ENCODE data around the gene ZNF626.
"Not testable (repeated sequence)": the region's sequence is repeated elsewhere in the genome, so short reads cannot be mapped to it uniquely, and the experiment has no call there.

Gene ZNF626

DNA sequence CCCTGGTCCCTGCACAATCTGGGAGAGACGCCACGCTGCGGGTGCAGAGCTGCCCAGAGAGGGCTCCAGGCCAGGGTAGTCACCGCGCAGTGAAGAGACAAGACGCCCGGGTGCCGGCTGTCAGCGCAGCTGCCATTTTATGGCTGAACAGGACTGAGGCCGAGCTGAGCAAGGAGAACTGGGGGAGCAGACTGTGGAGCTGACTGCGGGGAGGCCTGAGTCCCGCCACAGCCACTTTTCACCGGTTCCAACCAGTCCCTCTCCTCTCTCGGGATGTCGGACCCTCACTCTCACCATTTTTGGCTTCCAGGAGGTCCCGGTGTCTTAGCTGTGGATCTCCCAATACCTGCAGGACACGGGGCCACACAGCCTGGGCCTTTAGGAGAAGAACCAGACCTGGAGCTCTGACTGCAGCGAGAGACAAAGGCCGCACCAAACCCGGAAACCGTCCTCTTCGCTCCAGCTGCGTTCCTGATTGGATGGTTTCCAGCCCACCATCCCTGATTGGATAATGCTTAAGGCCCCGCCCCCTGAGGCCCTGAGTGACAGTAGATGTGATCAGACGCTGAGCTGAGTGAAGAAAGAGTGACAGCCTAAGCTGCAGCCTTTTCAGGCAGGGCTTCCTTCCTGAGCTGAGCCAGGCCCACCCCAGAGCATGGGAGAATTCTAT is at the start of gene ZNF626:
TSS of gene ZNF626 (minus strand) at position 422 of the 670 bp plus-strand sequence. CDS start at position 297, 125 bp downstream.
- DNase-seq (ENCODE audit: low read depth) = peak; percentile 97

- no peak for DNase-seq (ENCODE audit: low read depth)
Measured at GRCh38 chr19:20669263-20669662, 7.9 kb upstream of the ZNF626 start.

- no peak for DNase-seq (ENCODE audit: low read depth)
Measured at GRCh38 chr19:20667281-20667680, 5.9 kb upstream of the ZNF626 start.

DNA sequence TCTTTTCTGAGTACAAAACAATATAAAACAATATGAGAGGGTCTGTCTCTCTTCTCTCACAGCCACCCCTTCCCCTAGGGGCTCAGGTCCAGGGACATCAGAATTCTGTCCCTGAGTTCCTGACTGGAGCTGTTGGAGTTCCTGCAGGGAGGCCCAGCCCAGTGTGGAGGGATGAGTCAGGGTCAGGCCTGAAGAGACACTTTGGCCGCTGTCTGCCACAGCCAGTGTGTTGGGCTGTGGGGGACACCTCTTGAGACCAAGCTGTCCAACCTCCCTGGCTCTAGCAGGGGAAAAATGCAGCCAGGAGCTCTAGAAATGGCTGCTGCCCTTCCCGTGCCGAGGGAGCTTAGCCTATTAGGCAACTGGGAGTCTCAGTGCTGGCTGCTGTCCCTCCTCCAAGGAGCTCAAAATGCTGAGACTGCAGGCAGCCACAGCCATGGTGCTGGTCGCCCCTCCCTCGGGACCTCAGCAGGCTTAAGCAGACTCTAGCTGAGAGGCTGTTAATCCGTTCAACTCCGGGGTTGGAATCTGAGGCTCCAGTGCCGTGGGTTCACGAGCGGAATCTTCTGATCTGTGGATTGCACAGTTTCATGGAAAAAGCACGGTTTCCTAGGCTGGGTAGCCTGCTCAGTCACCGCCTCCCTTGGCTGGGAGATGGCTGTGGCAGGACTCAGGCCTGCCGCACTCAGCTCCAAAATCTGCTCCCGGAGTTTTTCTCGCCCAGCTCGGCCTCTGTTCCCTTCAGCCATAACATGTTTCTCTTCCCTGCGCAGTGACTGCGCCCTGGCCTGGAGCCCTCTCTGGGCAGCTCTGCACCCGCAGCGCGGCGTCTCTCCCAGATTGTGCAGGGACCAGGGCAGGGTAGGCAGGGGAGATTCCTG is 3.8 kb upstream of the ZNF626 start:
- DNase-seq (ENCODE audit: low read depth) = no peak

DNA sequence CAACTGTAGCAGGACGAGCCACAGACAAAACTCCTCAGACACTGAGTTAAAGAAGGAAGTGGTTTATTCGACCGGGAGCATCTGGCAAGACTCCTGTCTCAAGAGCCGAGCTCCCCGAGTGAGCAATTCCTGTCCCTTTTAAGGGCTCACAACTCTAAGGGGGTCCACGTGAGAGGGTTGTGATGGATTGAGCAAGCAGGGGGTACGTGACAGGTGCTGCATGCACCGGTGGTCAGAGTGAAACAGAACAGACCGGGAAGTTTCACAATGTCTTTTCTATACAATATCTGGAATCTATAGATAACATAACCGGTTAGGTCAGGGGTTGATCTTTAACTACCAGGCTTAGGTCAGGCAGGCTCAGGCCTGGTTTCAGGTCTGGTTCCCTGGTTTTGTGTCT is 3.1 kb upstream of the ZNF626 start:
- not testable (repeated sequence) for DNase-seq (ENCODE audit: low read depth)

- no peak for DNase-seq (ENCODE audit: low read depth)
Measured at GRCh38 chr19:20662421-20663105, 1.2 kb upstream of the ZNF626 start.

GRCh38 chr19:20660473-20661140 is 764 bp downstream of the ZNF626 start:
- DNase-seq (ENCODE audit: low read depth) = peak; percentile 32

DNA sequence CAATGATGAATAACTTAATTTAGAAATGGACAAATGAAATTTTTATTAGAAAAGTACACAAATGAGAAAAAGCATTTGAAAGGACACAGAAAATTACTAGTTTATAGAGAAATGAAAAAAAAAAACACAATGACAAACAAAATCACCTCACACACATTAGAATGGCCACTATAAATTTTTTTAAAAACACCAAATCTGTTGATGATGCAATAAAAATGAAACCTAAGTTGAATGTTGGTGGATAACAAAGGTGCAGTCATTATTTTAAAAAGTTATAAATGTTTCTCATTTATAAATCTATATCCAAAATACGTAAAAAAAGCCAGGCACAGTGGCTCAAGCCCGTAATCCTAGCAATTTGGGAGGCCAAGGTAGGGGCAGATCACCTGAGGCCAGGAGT is 20.8 kb downstream of the ZNF626 start:
- no peak for DNase-seq (ENCODE audit: low read depth)

DNA sequence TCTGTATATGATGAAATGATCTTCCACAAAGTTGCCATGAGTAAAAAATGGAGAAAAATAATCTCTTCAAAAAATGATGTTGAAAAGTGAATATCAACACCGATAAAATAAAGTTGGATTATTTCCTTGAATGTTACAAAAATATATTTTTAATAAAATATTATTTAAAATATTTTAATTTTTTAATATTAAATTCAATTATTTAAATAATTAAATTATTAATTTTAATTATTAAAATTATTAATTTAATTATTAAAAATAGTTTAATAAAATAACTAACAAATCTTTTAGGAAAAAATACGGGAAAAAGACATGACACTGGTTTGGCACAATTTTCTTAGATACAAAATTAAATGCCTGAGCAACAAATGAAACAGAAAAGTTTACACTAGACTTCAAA is 21.3 kb downstream of the ZNF626 start:
- DNase-seq (ENCODE audit: low read depth) = no peak

- not testable (repeated sequence) for DNase-seq (ENCODE audit: low read depth)
Measured at GRCh38 chr19:20624560-20624959, 36.8 kb downstream of the ZNF626 start.

DNA sequence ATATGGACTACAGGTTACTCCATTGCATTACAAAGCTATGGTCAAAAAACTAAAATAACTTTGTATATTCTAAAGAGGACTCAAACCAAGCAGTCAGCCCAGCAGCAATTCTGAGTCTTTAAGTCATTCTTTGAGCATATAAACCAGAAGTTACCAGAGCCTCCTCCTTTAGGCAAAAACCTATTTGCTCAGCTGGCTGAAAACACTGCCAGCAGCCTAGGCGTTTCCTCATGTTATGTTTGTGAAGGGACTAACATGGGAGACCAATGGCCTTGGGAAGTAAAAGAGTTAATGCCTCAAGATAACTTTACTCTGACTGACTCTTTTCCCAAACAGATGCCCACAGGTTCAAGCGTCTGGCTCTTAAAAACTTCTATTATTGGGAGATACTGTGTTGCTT is 45.3 kb downstream of the ZNF626 start:
- no peak for DNase-seq (ENCODE audit: low read depth)

GRCh38 chr19:20614971-20615370 is 46.4 kb downstream of the ZNF626 start:
- not testable (repeated sequence) for DNase-seq (ENCODE audit: low read depth)

DNA sequence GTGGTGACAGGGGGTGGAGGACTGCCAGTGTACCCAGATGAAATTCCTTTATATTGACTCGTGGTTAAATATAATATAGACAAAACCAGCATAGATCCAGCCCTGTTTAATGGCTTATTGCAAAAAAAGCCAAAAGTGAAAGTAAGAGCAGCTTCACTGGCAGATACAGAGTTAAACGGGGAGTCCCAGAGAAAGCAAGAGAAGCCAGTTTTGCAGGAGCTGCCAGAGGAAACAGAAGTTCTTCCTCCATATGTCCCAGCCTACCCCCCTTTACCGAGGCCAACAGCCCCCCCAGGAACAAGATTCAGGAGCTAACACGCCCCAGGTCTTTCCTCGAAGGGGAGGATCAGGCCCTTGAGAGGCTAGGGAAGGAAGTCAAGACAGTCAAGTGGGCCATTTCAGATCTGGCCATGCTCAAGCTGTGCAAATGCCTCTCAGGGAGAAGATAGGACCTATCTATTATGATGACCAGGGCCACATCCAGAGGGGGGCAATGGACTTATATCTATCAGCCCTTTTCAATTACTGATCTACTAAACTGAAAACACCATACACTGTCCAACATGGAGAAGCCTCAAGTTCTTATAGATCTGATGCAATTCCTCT is 48.6 kb downstream of the ZNF626 start:
- DNase-seq (ENCODE audit: low read depth) = no peak

DNA sequence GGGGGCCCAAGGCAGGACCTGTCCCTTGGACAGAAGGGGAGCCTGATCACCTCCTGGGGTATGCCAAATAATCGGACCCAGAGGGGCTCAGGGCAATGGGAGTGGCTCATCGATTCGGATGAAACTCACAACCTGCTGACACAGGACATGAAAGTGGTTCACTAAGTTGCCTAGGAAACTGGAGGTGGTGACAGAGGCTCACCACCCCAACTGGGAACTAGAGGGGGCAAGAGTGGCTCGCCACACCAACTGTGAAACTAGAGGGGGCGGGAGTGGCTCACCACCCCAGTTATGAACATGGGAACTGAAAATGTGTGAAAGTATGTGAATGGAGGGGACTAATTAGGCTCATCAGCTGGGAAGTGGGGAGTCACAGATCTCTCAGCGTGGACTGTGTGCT is 49.5 kb downstream of the ZNF626 start:
- no peak for DNase-seq (ENCODE audit: low read depth)

- DNase-seq (ENCODE audit: low read depth) = no peak
Measured at GRCh38 chr19:20607943-20608342, 53.4 kb downstream of the ZNF626 start.

Measured in ELR (cell line).